GM19438 (cell line): ENCODE data around the gene SPATA45.

Experiments
- ATAC-seq: cut with Tn5 transposase; IDR thresholded peaks from one replicate; pipeline ENCODE4 v1.9.1; 2021; ENCODE audit warnings: low read depth; ENCODE audit not compliant: unreplicated experiment

SPATA45 gene

GRCh38 chr1:212783976-212784375 lies 63.5 kb downstream of the SPATA45 start:
- ATAC-seq = no peak

GRCh38 chr1:212782422-212783154 lies 64.9 kb downstream of the SPATA45 start:
- no peak for ATAC-seq

GRCh38 chr1:212781225-212781624 lies 66.2 kb downstream of the SPATA45 start:
- ATAC-seq = no peak

DNA sequence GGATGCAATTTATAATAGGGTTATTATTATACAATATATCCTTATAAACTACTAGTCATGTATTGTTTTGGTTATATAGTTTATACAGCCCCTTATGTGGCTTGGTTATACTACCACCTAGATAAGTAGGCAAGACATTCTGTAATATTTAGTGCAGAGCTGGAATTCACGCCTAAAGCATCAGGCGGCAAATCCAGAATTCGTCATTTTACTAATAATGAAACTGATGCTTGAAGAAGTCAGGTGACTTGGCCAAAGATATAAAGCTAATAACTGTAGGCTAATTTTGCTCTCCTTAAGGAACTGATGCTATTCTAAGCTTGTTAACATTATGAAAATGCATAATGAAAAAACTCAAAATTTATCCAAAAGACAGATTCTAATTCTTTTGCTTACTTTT lies 66.7 kb downstream of the SPATA45 start:
- ATAC-seq = no peak
